NCI-H1417 (cell line): ENCODE measurements around the gene RNF207.

ENCODE experiments used
- DNase-seq, 3 experiments: peaks; one replicate each; lab custom pipeline; 2025; lab: John Stamatoyannopoulos, UW

Gene RNF207

DNA sequence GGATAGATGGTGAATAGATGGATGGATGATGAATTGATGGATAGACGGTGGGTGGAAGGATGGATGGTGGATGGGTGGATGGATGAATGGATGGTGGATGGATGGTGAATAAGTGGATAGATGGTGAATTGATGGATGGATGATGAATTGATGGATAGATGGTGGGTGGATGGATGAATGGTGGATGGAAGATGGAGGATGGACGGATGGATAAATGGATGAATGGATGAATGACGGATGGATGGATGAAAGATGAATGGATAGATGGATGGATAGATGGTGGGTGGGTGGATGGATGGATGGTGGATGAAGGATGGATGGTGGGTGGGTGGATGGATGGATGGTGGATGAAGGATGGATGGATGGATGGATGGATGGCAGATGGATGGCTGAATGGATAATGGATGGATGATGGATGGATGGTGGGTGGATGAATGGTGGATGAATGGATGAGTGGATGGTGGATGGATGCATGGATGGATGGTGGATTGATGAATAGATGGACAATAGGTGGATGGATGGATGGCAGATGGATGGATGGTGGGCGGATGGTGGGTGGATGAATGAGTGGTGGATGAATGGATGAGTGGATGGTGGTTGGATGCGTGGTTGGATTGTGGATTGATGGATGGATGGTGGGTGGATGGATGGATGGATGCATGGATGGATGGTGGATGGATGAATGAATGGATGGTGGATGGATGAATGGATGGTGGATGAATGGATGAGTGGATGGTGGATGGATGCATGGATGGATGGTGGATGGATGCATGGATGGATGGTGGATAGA, 31.1 kb upstream of the RNF207 start:
- no peak for DNase-seq

DNA sequence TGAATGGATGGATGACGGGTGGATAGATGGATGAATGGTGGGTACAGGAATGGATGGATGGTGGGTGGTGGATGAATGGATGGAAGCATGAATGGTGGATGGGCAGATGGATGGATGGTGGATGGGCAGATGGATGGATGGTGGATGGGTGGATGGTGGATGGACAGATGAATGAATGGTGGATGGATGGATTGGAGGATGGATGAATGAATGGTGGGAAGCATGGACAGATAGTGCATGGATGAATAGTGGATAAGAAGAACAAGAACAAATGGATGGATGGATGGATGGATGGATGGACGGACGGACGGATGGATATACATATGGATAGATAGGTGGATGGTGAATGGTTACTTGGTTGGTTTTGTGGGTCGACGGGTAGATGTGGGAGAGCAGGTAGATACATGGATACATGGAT, 30.5 kb upstream of the RNF207 start:
- DNase-seq, result no peak

DNA sequence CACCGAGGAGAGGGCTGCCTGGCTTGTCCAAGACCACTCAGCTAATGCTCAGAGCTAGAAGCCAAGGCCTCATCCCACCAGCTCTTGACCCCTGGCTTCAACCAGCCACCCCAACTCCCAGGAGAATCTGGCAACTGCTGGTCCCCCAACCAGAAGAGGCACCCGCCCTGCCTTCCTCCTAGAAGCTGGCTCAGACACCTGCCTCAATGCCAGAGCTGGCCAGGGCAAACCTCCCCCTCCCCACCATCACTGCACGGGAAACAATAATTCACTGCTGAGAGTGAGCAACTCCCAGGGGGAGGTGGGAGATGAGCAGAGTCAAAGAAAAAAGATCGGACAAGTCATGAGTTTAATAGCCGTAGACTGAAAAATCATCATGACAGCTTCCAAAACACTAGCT, 29.1 kb upstream of the RNF207 start:
- DNase-seq, result no peak

DNA sequence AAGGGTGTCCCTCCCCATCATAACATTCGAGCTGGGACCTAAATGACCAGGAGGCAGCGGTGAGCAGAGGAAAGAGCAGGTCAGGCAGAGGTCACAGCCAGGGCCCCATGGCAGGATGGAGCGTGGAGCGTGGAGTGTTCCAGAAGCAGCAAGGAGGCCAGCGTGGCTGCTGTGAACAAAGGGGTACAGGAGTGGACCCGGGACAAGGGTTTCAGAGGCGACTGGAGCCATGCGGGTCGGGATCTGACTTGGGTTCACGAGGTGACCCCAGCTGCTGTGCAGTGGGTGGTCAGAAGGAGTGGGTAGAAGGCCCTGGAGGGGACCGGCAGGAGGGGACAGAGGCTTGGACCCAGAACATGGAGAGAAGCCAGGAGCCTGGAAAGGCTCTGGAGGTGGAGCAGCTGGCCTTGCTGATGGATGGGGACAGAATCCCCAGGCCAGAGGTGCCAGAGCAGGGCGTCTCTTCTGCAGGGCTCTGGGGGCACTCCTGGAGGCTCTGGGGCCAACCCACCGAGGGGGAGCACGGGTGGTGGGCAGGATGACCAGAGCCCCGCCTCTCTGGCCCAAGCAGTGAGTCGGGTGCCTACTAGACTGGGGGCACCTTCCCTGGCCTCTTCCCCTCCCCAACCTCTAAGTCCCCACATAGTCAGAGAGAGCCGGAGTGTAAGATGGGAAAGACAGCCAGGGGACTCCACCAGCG, 28.1 kb upstream of the RNF207 start:
- DNase-seq, result no peak

DNA sequence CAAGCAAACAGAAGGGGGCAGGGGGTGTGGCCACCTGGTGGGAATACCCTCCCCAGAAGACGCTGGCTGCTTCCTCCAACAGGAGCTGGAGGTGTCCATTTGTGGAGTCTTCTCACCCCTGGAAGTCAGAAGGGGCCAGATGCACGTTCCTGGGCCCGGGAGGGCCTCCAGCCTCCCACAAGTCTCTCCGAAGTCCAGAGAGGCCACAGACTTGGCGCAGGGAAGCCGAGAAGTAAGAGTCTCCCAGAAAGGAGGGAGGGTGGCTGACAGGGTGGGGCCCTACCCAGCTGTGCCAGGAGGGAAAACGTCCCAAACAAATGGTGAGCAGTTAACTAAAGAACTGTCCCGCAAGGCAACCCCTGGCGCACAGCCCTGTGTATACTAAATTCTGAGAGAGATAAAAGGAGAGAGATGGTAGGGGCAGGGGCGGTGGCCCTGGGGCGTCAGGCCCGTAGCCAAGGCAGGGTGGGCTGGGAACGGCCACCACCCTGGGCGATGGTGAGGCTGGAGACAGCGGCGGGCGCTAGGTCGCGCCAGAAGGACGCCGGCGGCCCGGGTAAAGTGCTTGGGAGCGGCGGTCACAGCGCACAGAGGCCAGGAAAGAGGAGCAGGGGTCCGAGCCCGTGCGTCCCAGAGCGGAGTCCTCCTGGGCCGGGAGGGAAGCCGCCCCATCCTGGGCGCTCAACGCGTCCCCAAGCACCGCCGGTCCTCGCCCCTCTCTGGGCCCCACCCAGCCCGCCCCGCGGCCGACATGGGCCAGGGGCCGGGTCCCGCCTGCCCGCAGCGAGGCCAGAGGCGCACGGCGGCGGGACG, 27.0 kb upstream of the RNF207 start:
- peak in 2 of 3 experiments; percentile 35 to 50 for DNase-seq

DNA sequence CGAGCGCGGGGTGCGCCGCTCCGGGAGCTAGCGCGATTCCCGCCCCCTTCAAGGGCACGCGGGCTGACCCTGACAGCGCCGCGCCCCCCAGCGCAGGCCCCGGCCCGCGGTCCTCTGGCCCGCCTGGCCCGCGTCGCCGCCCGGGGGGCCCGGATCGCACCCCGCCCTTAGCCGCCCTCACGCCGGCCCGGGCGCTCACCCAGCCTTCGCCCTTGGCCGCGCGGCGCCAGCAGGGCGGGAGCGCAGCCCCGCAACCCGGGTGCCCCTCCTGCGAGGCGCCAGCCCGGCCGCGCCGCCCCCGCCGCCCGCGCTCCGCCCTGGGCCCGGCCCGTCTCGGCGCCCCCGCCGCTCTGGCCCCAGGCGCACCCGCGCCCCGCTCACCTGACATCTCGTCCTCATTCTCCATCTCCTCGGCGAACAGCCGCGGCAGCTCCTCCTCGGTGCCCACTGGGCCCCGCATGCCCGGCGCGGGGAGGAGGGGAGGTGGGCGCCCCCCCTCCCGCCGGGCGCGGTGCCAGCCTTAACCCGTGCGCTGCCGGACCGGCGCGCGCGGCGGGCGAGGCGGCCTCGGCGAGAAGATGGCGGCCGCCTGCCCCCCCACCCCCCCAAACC, 26.2 kb upstream of the RNF207 start:
- DNase-seq, result peak in 2 of 3 experiments; percentile 50 to 60

DNA sequence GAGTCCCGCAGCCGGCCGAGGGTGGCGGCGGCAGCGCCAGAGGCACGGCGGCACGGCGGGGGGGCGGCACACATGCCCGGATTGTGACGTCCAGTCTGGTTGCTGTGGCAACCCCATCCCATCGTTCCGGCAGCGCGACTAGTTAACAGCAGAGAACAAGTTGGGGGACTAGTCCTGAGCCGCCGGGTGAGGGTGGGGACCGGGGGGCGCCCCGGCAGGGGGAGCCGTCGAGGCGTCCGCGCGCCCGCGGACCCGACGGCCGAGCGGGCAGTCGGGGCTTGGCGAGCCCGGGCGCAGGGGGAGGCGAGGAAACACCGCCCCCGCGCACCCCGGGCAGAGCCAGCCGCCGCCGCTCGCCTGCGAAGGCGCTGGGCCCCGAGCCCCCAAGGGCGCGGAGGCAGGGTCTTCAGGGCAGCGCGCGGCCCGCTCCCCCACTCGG, 25.6 kb upstream of the RNF207 start, which contains the start of gene CHD5:
CHD5 (minus strand) TSS at position 54 of the 439 bp plus-strand sequence. CDS start 298 bp downstream, outside the sequence.
- peak; percentile 14 to 65 (median 60) for DNase-seq

DNA sequence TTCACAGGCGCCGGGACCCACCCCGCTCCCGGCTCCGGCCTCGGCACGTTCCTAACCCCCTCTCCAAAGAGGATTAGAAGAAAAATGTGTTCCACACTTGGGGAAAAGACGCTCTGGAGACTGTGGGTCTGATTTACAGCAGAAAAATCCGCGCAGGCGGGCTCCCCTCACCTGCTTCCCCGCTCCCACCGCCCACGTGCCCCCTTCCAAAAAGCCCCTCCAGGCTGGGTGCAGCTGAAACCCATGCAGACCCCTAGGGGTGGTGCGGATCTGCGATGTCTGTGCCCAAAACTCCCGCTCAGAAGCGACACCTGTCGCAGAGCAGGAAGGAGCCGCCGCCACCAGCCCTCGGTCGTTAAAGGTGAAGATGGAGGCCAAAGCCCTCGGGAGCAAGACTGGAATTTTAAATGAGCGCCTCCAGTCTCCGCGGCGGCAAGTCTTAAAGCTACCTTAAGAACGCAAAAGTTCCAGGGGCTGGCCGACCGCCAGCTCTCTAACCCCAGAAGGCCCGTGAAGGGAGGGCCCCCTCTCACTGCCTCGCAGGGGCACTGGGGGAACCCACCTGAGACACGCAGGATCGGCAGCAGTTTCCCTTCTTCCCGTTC, 25.1 kb upstream of the RNF207 start:
- peak; percentile 10 to 25 (median 15) for DNase-seq

DNA sequence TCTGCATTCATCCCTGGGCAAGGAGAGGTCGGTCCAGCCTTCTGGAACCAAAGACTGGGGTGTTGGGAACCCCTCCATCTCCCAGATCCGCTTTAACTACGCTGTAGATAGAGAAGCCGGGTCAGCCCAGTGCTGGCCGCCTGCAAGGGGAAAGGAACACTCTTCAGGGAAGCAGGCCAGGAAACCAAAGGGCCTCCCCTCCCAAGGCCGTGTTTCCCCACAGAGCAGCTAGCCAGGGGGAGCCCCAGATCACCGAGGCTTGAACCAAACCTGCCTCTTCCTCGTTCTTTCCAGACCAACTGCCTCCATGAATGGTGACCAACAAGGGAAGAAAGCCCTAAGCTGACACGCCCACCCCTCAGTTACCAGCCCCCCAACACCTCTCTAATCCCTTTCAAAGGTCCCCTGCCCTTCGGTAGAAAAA, 24.6 kb upstream of the RNF207 start:
- DNase-seq, result no peak

DNA sequence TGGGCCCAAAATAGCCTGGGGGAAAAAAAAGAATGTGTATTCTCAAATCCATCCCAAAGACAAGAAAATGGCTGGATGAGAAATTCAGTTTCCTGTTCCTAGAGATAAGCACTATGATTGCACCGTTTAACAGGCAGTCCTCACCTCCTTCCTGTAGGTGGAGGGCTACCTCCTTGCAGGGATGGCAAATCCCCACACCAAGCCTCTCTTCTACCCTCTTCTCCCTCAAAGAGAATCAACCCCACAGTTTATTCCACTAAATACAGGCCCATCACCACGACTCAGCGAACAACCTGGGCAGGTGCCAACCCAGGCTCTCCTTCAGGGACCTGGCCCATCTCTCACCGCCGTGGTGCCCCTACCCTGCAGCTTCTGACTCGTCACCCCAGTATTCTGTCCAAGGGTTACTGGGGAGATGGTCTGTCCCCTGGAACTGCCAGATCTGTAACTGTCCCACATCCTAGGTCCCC, 22.4 kb upstream of the RNF207 start:
- DNase-seq, result peak in 1 of 3 experiments; percentile 36

DNA sequence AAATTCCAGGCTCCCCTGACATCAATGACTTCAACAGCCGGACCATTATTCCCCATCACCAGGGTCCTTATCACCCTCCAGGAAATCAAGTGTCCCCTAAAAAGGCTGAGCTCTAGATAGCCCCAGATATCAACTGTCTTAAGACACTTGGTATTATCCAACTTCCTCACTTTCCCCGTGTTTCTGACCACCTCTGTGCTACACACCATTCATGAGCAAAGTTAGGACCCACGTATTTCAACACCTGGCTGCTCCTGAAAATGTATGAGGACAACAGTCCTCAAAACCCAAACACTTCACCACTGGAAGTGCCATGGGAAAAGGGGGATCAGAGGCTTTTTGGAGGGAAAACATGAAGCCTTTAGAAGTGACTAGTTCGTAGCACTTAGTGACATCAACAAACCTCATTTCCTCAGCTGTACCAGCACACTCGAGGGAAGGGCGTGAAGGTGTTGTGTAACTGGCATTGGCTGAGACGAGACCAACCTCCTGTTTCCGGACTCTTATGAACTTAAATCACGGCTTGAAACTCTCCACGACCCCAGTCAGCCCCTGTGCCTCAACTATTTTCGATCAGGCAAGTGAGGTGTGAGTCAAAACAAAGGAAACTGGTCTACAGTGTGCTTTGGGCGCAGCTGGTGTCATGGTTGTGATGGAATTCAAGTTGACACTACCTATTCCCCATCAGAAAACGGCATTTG, 21.7 kb upstream of the RNF207 start:
- DNase-seq, result no peak

DNA sequence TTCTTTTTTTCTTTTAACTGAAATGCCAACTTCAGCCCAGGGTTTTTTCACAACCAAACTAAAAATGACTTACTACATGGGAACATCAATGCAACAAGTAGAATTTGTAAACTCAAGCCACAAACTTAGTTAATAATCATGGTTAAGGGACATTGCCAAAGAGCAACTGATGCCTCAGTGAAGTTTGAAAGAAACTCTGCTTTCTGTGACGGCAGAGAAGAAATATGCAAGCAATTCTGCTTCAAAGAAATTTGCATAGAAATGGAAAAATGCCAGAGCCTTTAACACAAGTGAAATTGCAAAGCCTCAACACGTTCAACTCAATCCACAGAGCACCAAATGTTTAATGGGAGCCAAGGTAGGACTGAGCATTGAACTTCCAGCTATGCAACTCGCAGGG, 20.8 kb upstream of the RNF207 start:
- no peak for DNase-seq

DNA sequence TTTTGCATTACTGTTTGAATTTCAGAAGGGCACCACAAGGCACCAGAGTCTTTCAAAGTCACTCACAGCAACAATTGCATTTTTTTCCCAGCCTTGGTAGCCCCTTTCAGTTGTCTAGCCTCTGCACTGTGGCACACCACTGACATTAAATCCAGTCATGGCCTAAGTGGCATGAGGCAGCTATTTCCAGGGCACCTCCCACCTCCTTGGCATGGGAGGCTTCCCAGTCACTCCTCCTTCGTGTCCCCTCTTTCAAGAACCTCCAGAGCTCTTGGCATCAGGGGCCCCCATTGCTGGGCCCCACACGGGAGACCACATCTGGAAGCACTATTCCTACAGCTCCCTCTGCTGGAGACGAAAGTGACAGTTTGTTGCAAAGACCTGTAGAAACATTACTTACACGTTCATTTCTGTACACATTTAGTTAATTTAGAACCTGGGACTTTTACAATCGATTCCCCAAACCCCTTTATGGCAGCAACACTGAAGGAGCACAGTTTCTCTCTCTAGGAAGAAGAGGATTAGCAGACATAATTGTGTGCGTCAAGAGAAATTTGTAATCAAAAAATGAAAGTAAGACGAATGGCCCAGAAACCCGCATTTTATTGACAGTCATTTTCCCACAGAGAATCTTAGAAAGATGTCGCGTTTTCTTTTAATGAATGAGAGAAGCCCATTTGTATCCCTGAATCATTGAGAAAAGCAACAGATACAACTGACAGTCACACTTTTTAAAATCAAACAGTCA, 20.1 kb upstream of the RNF207 start:
- peak in 2 of 3 experiments; percentile 22 to 49 for DNase-seq

DNA sequence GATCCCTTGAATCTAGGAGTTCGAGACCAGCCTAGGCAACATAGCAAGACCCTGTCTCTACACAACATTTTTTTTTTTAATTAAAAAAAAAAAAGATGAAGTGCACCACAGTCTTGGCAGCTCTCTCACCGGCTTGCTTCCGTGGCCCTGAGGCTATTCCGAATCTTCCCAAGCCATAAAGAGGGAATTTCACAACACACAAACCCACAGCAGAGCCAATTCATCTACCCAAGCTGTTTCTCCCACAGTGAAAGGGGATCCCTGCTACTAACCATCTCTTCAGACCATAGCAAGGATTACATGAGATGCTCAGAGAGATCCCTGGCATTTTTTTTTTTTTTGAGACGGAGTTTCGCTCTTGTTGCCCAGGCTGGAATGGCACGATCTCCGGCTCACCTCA, 17.5 kb upstream of the RNF207 start:
- DNase-seq, result no peak

DNA sequence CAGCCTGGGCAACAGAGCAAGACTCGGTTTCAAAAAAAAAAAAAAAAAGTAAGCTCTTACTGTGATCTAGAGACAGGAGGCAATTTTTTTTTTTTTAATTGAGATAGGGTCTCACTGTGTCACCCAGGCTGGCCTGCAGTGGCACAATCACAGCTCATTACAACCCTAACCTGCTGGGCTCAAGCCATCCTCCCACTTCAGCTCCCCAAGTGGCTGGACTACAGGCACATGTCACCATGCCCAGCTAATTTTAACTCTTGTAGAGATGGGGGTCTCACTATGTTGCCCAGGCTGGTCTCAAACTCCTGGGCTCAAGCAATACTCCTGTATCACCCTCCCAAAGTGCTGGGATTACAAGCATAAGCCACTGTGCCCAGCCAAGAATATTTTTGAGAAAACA, 14.0 kb upstream of the RNF207 start:
- DNase-seq, result no peak

DNA sequence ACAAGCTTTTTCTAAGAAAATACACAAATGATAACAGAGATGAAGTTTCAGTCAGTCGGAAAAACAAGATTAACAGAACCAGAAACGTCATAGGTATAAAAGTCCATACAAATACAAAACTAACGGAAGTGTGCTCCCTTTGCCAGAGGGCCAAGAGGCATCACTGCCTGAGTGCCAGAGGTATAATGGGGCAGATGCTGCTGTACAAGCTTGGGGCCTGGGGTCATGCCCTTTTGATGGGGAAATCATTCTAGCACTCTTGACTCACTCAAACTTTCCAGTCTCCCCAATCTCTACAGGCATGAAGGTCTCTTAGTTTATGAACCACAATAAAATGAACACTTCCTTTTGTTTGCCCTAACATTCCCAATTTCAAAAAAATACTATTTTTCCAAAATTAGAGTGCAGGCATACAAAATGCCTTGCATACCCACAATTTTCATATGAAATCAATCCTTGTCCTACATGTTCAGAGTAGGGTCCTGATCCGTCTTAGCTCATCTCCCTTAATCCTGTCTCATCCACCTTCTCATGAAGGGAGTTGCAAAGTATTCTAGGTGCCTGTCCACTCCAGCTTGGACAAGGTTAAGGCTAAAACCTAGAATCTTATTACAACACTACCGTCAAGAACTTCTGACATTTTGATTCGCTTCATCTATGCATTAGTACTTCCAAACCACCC, 8.0 kb upstream of the RNF207 start:
- DNase-seq, result no peak

DNA sequence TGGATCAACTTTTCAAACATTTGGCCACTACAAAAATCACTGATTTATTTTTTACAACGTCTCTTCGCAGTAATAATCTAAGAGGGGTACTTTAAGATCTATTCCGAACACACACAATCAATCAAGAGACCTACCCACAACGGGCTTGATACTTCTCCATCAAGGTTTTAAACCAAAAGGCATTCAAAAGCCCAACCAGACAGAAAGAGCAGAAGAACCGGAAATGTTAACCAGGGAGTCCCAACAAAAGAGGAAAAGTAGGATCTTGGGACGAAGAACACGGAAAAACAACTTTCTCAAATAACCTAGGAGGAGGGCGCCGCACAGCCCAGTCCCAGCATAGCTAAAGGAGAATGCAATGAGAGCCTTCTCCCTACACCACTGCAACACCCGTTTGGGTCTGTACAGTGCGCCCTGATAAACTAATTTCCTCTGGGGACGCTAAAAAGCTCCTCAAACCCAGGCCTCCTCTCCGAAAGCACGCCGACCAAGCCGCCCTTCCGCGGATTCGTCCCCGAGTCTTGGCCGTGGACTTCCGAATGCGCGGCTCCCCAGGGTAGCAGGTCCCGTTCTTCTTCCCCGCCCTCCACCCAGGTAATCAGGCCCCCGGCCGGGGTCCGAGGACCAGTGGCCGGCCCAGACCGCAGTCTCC, 7.1 kb upstream of the RNF207 start:
- DNase-seq, result peak in 1 of 3 experiments; percentile 30

DNA sequence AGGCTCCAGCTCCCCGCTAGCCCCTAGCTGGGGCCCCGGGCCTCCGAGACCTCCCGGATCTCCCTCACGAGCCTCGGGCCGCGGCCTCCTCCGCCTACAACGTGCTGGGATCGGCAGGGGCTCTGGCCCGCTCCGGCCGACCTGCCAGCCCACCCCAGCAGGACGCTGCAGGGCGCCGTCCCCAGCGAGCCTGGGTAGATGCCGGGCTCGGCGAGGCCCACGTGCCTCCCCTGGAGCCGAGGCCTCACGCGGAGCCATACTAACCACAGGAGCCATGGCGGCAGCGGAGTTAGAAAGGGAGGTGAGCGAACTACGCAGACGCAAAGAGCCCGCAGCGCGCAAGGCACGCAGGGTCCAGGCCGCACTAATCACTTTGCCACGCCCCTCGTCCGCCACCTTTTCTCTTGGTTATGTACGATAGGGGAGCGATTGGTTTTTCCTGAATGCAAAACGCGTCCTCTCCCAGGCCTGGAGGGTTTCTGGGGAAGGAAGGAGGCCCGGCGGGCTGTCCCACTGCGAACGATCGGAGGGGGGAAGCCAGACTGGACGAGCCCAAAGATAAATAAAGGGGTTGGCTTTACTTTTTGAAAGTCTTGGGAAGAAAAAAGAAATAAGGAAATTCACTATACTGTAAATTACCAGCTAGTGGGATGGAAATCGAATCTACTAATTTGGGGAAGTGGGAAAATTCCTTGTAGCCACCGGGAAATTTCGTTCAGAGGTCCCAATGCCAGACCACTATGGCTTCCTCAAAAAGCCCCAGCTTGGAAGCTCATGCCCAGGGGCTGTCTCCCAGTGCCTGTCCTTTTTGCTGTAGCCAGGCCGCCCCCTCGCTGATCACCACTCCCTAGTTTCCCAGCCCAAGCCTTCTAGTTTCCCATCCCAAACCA, 6.4 kb upstream of the RNF207 start, which contains the start of gene RPL22:
RPL22 (minus strand) TSS at position 298 of the 890 bp plus-strand sequence; CDS start at position 276, 22 bp downstream.
- peak; percentile 98 to 99 (median 99) for DNase-seq
